PC-3 (cell line): Measurements from ENCODE around the gene SYAP1. TPM values are rescaled to one million over a fixed set of nuclear protein-coding genes. Genes with fewer than 3 reads are reported as not detected.
"Not testable (repeated sequence)": the region's sequence is repeated elsewhere in the genome, so short reads cannot be mapped to it uniquely, and the experiment has no call there.

Source experiments
- ATAC-seq: fragments of 200-7000 bp; cut with Tn5 transposase; 2 replicates; pipeline ENCODE4 v1.9.1; 2020; ENCODE audit warnings: mild to moderate bottlenecking, moderate library complexity
- BruUV-seq: library from RNA; stranded (reverse); fragments of 400-500 nt; replicated peaks from 2 replicates; lab custom pipeline; 2021; lab: Mats Ljungman, UMichigan
- CTCF ChIA-PET: fragments of 300-600 bp; sonication (Branson Sonifier 250); formaldehyde crosslinking; loops from one replicate; lab custom pipeline; 2022; ENCODE audit warnings: antibody characterized with exemption; lab: Charles Lee
- POLR2A ChIA-PET: fragments of 300-600 bp; sonication (Branson Sonifier 250); formaldehyde crosslinking; loops from one replicate; lab custom pipeline; 2022; ENCODE audit warnings: antibody characterized with exemption; ENCODE audit not compliant: unreplicated experiment; lab: Charles Lee
- DNase-seq: peaks from one replicate; pipeline ENCODE4 v3.0.0-alpha.2; 2015
- H2AFZ ChIP-seq: fragments of 300-600 bp; sonication (generic); 2 replicates; pipeline ENCODE4 v1.6.0; 2016; ENCODE audit warnings: antibody characterized with exemption, low read length
- H3F3A ChIP-seq: fragments of 300-600 bp; sonication (generic); one replicate; pipeline ENCODE4 v1.6.0; 2017; ENCODE audit warnings: antibody characterized with exemption, low read length, control low read depth, mild to moderate bottlenecking; ENCODE audit not compliant: unreplicated experiment
- H3K27ac ChIP-seq: fragments of 300-600 bp; sonication (generic); 2 replicates; pipeline ENCODE4 v1.5.1; 2016; ENCODE audit warnings: mild to moderate bottlenecking, low read length
- H3K27me3 ChIP-seq: fragments of 300-600 bp; sonication (generic); 2 replicates; pipeline ENCODE4 v1.6.1; 2016; ENCODE audit warnings: low read length, mixed read lengths
- H3K36me3 ChIP-seq: fragments of 300-600 bp; sonication (generic); 2 replicates; pipeline ENCODE4 v1.6.1; 2016; ENCODE audit warnings: low read depth, mixed run types, low read length, mixed read lengths
- H3K4me1 ChIP-seq: fragments of 300-600 bp; sonication (generic); 2 replicates; pipeline ENCODE4 v1.5.1; 2016; ENCODE audit warnings: low read length; ENCODE audit not compliant: insufficient read depth
- H3K4me2 ChIP-seq: fragments of 300-600 bp; sonication (generic); 2 replicates; pipeline ENCODE4 v1.6.0; 2016; ENCODE audit warnings: low read length
- H3K4me3 ChIP-seq: fragments of 300-600 bp; sonication (generic); 2 replicates; pipeline ENCODE4 v1.5.1; 2016; ENCODE audit warnings: mild to moderate bottlenecking, low read length, mixed read lengths
- H3K79me2 ChIP-seq: fragments of 300-600 bp; sonication (generic); 2 replicates; pipeline ENCODE4 v1.6.1; 2017; ENCODE audit warnings: low read length, mixed read lengths
- H3K9ac ChIP-seq: fragments of 300-600 bp; sonication (generic); 2 replicates; pipeline ENCODE4 v1.6.0; 2016; ENCODE audit warnings: mild to moderate bottlenecking, low read length
- H3K9me2 ChIP-seq: fragments of 300-600 bp; sonication (generic); replicated peaks from 2 replicates; pipeline ENCODE4 v1.6.1; 2016; ENCODE audit warnings: mixed run types, low read length, mixed read lengths
- H3K9me3 ChIP-seq: fragments of 300-600 bp; sonication (generic); 2 replicates; pipeline ENCODE4 v1.6.1; 2016; ENCODE audit warnings: low read length, mixed read lengths
- H4K20me1 ChIP-seq: fragments of 300-600 bp; sonication (generic); 2 replicates; pipeline ENCODE4 v1.6.1; 2016; ENCODE audit warnings: low read length, mixed read lengths
- EZH2 ChIP-seq: fragments of 300-600 bp; sonication (generic); IDR thresholded peaks from one replicate; pipeline ENCODE4 v1.6.1; 2017; ENCODE audit warnings: antibody characterized with exemption, mild to moderate bottlenecking, low read length; ENCODE audit not compliant: unreplicated experiment
- EZH2phosphoT487 ChIP-seq: fragments of 300-600 bp; sonication (generic); IDR thresholded peaks from 2 replicates; pipeline ENCODE4 v1.6.1; 2018; ENCODE audit warnings: mild to moderate bottlenecking, antibody characterized with exemption, low read length, borderline replicate concordance
- intact Hi-C: fragments of 100-400 bp; cut with micrococcal nuclease; formaldehyde crosslinking; loops from 2 replicates; pipeline ENCODE4 v1.9.0; 2023
- total RNA-seq: library from RNA; depleted of rRNA; stranded (reverse); fragments of >200 nt; gene quantifications from 2 replicates; pipeline ENCODE4 v1.2.3, GENCODE V29; 2014
- TF ChIP-seq, protein P1 (sequence below): fragments of 300-600 bp; sonication (generic); conservative IDR thresholded peaks from 2 replicates; pipeline ENCODE4 v1.5.1; 2017; ENCODE audit warnings: antibody characterized with exemption, low read depth, mild to moderate bottlenecking, low read length

Gene SYAP1
- total RNA-seq, 1 experiment from 2014 or later: 51.9 TPM

DNA sequence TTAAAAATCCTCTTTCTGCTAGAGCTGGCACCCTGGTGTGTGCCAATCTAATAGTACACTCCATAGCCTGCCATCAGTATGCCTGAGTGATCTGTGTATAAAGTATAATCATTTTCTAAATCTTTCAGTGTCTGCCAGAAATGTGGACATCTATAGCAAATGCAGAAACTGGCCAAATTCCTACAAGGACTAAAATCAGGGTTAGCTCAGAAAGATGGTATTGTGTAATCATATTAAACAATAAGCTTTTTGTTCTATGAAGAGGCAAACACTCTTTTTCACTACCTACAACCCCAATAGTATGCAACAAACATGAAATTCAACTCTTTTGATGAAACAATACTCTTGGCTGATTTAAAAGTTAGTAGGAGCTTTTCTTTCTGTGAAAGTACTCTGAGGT, 59.1 kb downstream of the SYAP1 start:
- H3K4me2 ChIP-seq: no peak overlapping the region
- H2AFZ ChIP-seq: no peak overlapping the region
- no peaks in the 10 kb centered on the region for H3K9me3 ChIP-seq
- H3K4me3 ChIP-seq: no peak overlapping the region
- BruUV-seq: no TSS peak
- DNase-seq: peak; percentile 25
- ATAC-seq: peak; percentile 33; the same call in 1 of the 2 replicates
- no peaks in the 10 kb centered on the region for H3K79me2 ChIP-seq
- H3K36me3 ChIP-seq: no peaks in the 10 kb centered on the region
- no peaks in the 10 kb centered on the region for H3K9me2 ChIP-seq
- ChIA-PET CTCF (no interaction called here), POLR2A (no interaction called here)
- TF ChIP-seq EZH2 (no peak), EZH2phosphoT487 (no peak)
- TF ChIP-seq, protein P1, sequence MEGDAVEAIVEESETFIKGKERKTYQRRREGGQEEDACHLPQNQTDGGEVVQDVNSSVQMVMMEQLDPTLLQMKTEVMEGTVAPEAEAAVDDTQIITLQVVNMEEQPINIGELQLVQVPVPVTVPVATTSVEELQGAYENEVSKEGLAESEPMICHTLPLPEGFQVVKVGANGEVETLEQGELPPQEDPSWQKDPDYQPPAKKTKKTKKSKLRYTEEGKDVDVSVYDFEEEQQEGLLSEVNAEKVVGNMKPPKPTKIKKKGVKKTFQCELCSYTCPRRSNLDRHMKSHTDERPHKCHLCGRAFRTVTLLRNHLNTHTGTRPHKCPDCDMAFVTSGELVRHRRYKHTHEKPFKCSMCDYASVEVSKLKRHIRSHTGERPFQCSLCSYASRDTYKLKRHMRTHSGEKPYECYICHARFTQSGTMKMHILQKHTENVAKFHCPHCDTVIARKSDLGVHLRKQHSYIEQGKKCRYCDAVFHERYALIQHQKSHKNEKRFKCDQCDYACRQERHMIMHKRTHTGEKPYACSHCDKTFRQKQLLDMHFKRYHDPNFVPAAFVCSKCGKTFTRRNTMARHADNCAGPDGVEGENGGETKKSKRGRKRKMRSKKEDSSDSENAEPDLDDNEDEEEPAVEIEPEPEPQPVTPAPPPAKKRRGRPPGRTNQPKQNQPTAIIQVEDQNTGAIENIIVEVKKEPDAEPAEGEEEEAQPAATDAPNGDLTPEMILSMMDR: no peak
- peak overlapping the region; percentile 4; the same call in 1 of the 2 replicates for H3K27ac ChIP-seq
- H3F3A ChIP-seq: no peaks in the 10 kb centered on the region
- H3K9ac ChIP-seq: no peak overlapping the region
- intact Hi-C loops: no loop called here
- H3K27me3 ChIP-seq: no peaks in the 10 kb centered on the region
- 0 out of 2 replicates have a peak, but pooled peaks cover 6% of the 10 kb centered on the region for H3K4me1 ChIP-seq
- no peaks in the 10 kb centered on the region for H4K20me1 ChIP-seq

DNA sequence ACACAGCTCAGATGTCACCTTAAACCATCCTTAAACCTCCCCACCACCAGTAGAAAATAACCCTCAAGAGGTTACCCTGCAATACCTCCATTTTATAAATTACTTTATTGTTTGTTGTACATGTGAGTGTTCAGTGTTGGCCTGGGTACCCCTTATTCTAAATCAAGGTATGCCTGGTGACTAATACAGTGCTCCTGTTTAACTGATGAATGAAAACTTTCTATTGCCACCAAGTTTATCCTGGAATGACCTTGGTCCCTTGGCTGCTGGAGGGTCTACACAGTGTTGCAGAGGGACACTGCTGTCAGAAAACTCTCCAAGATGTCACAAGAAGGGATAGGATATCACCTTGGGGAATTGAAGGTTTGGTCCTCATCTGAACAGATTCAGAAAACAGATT, 59.6 kb downstream of the SYAP1 start:
- POLR2A ChIA-PET: no interaction called here
- TF ChIP-seq EZH2: no peak
- TF ChIP-seq EZH2phosphoT487: no peak
- TF ChIP-seq, protein P1: no peak
- BruUV-seq: no TSS peak
- H4K20me1 ChIP-seq: no peaks in the 10 kb centered on the region
- no peaks in the 10 kb centered on the region for H3K27me3 ChIP-seq
- no peak overlapping the region for H3K9ac ChIP-seq
- H3K4me3 ChIP-seq: no peak overlapping the region
- ATAC-seq (peak; percentile 15; the same call in 1 of the 2 replicates), DNase-seq (no peak)
- peak overlapping the region; percentile 4; the same call in 1 of the 2 replicates for H3K27ac ChIP-seq
- intact Hi-C loops: no loop called here
- H3K9me2 ChIP-seq: no peaks in the 10 kb centered on the region
- 0 out of 2 replicates have a peak, but pooled peaks cover 6% of the 10 kb centered on the region for H3K4me1 ChIP-seq
- H2AFZ ChIP-seq: no peak overlapping the region
- H3K79me2 ChIP-seq: no peaks in the 10 kb centered on the region
- no peaks in the 10 kb centered on the region for H3K9me3 ChIP-seq
- H3K4me2 ChIP-seq: no peak overlapping the region
- CTCF ChIA-PET: no interaction called here
- no peaks in the 10 kb centered on the region for H3K36me3 ChIP-seq
- H3F3A ChIP-seq: no peaks in the 10 kb centered on the region

DNA sequence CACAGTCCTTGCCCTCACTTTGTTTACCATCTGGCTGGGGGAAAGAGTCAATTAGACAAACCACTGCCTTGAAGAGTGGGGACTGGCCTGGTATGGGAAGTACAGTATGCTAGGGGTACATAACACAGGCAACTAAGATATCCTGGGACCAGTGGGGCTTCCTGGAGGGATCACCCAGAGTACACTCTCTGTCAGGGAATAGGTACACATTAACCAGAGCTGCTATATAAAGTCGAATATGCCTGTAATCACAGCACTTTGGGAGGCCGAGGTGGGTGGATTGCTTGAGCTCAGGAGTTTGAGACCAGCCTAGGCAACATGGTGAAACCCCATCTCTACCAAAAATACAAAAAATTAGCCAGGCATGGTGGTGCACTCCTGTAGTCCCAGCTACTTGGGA, 60.4 kb downstream of the SYAP1 start:
- H3K36me3 ChIP-seq, CTCF ChIA-PET, H3K4me1 ChIP-seq, H3K4me2 ChIP-seq, H3K27ac ChIP-seq, H3F3A ChIP-seq, H3K4me3 ChIP-seq, DNase-seq, intact Hi-C loops, BruUV-seq, H3K9ac ChIP-seq, H4K20me1 ChIP-seq, H3K9me3 ChIP-seq, H3K27me3 ChIP-seq, H3K9me2 ChIP-seq, ATAC-seq, POLR2A ChIA-PET, H2AFZ ChIP-seq, H3K79me2 ChIP-seq: not testable (repeated sequence)
